ENCODE data around the gene LAPTM5. TPM values are rescaled to one million over a fixed set of nuclear protein-coding genes. Genes with fewer than 3 reads are reported as not detected.

Gene LAPTM5
- total and polyA plus RNA-seq, 10 of the 15 experiments (the other 5 are each of a cell fraction or from before 2014, with no cell fraction given) = 24.1 to 1,034 (median 687) TPM

GRCh38 chr1:30730346-30731108 is 27.0 kb downstream of the LAPTM5 start:
- no TSS peak for BruUV-seq (replicated peaks)
- in situ Hi-C loops (cut with MboI) (no loop called here), intact Hi-C loops (cut with micrococcal nuclease; ENCODE audit: unreplicated experiment) (no loop called here)
- Histone ChIP-seq H3K27ac (ENCODE audit: control insufficient read depth, insufficient read depth) (peak overlapping the region; percentile 61), H3K36me3 (ENCODE audit: control insufficient read depth in 2 of 2, insufficient read depth in 2 of 2, low read length in 1 of 2) (peaks cover 18% of the 10 kb centered on the region in 2 experiments; a peak in 3 of 4 replicates), H3K9me3 (replicated peaks; ENCODE audit: control insufficient read depth, insufficient read depth, low read length) (no peaks in the 10 kb centered on the region), H3K4me1 (ENCODE audit: control insufficient read depth, insufficient read depth, low read length) (peaks cover 23% of the 10 kb centered on the region), H2AFZ (ENCODE audit: control insufficient read depth, low read depth, low read length) (no peak overlapping the region), H3K4me3 (no peak overlapping the region), H3K9ac (ENCODE audit: control insufficient read depth, insufficient read depth, low read length) (peak overlapping the region; percentile 51; the same call in 1 of the 2 replicates), H3K4me2 (ENCODE audit: control insufficient read depth, insufficient read depth) (peak overlapping the region; percentile 62), H4K20me1 (ENCODE audit: control insufficient read depth, insufficient read depth) (no peaks in the 10 kb centered on the region), H3K27me3 (replicated peaks in 1 of 2; ENCODE audit: control insufficient read depth in 2 of 2, insufficient read depth in 2 of 2, low read length in 1 of 2) (no peaks in the 10 kb centered on the region), H3K79me2 (ENCODE audit: control insufficient read depth, insufficient read depth, low read length) (no peaks in the 10 kb centered on the region)
- SMC1A ChIA-PET (ENCODE audit: uncharacterized antibody, unreplicated experiment) = interaction anchor here (0.9 to 21.5 kb wide), 5 partner anchors 10 to 50 kb away, joined by 4 to 556 read pairs (median 18); partner anchors contain the start of gene LAPTM5
- RAD21 ChIA-PET (ENCODE audit: unreplicated experiment) = interaction anchor here (0.8 to 15.6 kb wide), 13 partner anchors 9 to 50 kb away, joined by 4 to 538 read pairs (median 8); partner anchors contain the start of gene LAPTM5
- no peak for DNase-seq (ENCODE audit: low read depth, low spot score)
- peak; percentile 81 for ATAC-seq
- no peak for FAIRE-seq
- WGBS (ENCODE audit: insufficient coverage, insufficient replicate concordance, low lambda C conversion rate, missing lambda C conversion rate) = 31% methylated on average over 23 of the region's 23 CpGs
- POLR2A ChIA-PET = interaction anchor here (0.5 to 7.0 kb wide), 8 partner anchors 10 to 137 kb away, joined by 3 to 96 read pairs (median 8); partner anchors contain the start of gene LAPTM5
- CTCF ChIA-PET = interaction anchor here (0.6 to 11.2 kb wide), 13 partner anchors 10 to 50 kb away, joined by 4 to 221 read pairs (median 5); partner anchors contain the start of gene LAPTM5
- TF ChIP-seq SUPT20H (IDR thresholded peaks at IDR 0.05; ENCODE audit: borderline replicate concordance, control insufficient read depth, low read depth, low read length) (no peak), SIX5 (IDR thresholded peaks at IDR 0.05; ENCODE audit: low read depth, low read length, severe bottlenecking) (no peak), TCF7 (IDR thresholded peaks at IDR 0.05; ENCODE audit: borderline replicate concordance) (no peak), ZNF217 (IDR thresholded peaks at IDR 0.05) (no peak), MTA3 (IDR thresholded peaks at IDR 0.05; ENCODE audit: borderline replicate concordance, low read length) (0 out of 2 replicates have a peak, but pooled peaks have one; percentile 6), NR2F1 (conservative IDR thresholded peaks at IDR 0.05) (0 out of 2 replicates have a peak, but pooled peaks have one; percentile 20), ZBTB33 (IDR thresholded peaks at IDR 0.05) (0 out of 2 replicates have a peak, but pooled peaks have one; percentile 23), DPF2 (IDR thresholded peaks at IDR 0.05) (peak; percentile 82; the same call in 1 of the 2 replicates), TCF12 (IDR thresholded peaks at IDR 0.05; ENCODE audit: low read depth, low read length) (peak; percentile 87), IKZF2 (IDR thresholded peaks at IDR 0.05) (peak; percentile 47 to 65; a peak in 2 of 4 replicates), RUNX3 (IDR thresholded peaks at IDR 0.05; ENCODE audit: low read length) (peak; percentile 58), ZBTB4 (CRISPR knock-in tag; IDR thresholded peaks at IDR 0.05) (no peak), GATAD2B (conservative IDR thresholded peaks at IDR 0.05; ENCODE audit: low read depth) (peak; percentile 67), EED (IDR thresholded peaks at IDR 0.05; ENCODE audit: low read depth) (peak; percentile 43; the same call in 1 of the 2 replicates), SPI1 (IDR thresholded peaks at IDR 0.05; ENCODE audit: borderline replicate concordance, insufficient read depth, low read depth, low read length) (0 out of 2 replicates have a peak, but pooled peaks have one; percentile 16), MTA2 (IDR thresholded peaks at IDR 0.05; ENCODE audit: low read depth) (0 out of 2 replicates have a peak, but pooled peaks have one; percentile 24), BHLHE40 (IDR thresholded peaks at IDR 0.05; ENCODE audit: borderline replicate concordance in 1 of 2, low read depth in 2 of 2, low read length in 1 of 2) (0 out of 4 replicates have a peak, but pooled peaks of 1 of the 2 experiments have one; percentile 23)

All from GM12878 (cell line).